SK-N-SH treated with all-trans-retinoic acid at 6 μM for 48 hours (cell line): ENCODE measurements around the gene UVSSA.
"Not testable (repeated sequence)": the region's sequence is repeated elsewhere in the genome, so short reads cannot be mapped to it uniquely, and the experiment has no call there.

Source experiments
- ATAC-seq: fragments of 200-7000 bp; cut with Tn5 transposase; 3 replicates; pipeline ENCODE4 v1.9.1; 2020; ENCODE audit warnings: mild to moderate bottlenecking, moderate library complexity
- BACH2 ChIP-seq: fragments of 250-450 bp; sonication (Bioruptor Pico); IDR thresholded peaks from 2 replicates; pipeline ENCODE4 v1.9.0; 2021; ENCODE audit warnings: mild to moderate bottlenecking, borderline replicate concordance
- CSDC2 ChIP-seq: fragments of 250-450 bp; sonication (Bioruptor Pico); IDR thresholded peaks from 2 replicates; pipeline ENCODE4 v1.5.0; 2020; ENCODE audit warnings: mild to moderate bottlenecking, moderate library complexity
- ESRRG ChIP-seq: fragments of 250-450 bp; sonication (Bioruptor Pico); IDR thresholded peaks from 2 replicates; pipeline ENCODE4 v1.6.1; 2021; ENCODE audit warnings: mild to moderate bottlenecking
- GLIS3 ChIP-seq: fragments of 250-450 bp; sonication (Bioruptor Pico); IDR thresholded peaks from 2 replicates; pipeline ENCODE4 v1.5.0; 2020; ENCODE audit warnings: mild to moderate bottlenecking, moderate library complexity
- ISL1 ChIP-seq: fragments of 250-450 bp; sonication (Bioruptor Pico); IDR thresholded peaks from 2 replicates; pipeline ENCODE4 v2.1.2; 2022; ENCODE audit warnings: mild to moderate bottlenecking, moderate library complexity
- OSR1 ChIP-seq: fragments of 250-450 bp; sonication (Bioruptor Pico); IDR thresholded peaks from 2 replicates; pipeline ENCODE4 v1.8.0; 2022; ENCODE audit warnings: moderate library complexity, mild to moderate bottlenecking, inconsistent platforms
- PPARA ChIP-seq: fragments of 250-450 bp; sonication (Bioruptor Pico); IDR thresholded peaks from 2 replicates; pipeline ENCODE4 v1.5.0; 2020; ENCODE audit warnings: mild to moderate bottlenecking, borderline replicate concordance
- RARB ChIP-seq: fragments of 250-450 bp; sonication (Bioruptor Pico); IDR thresholded peaks from 2 replicates; pipeline ENCODE4 v1.8.0; 2021; ENCODE audit warnings: mild to moderate bottlenecking, moderate library complexity
- SNAI2 ChIP-seq: fragments of 250-450 bp; sonication (Bioruptor Pico); IDR thresholded peaks from 2 replicates; pipeline ENCODE4 v1.5.0; 2020; ENCODE audit warnings: mild to moderate bottlenecking, moderate library complexity
- TCF4 ChIP-seq: fragments of 250-450 bp; sonication (Bioruptor Pico); IDR thresholded peaks from 2 replicates; pipeline ENCODE4 v1.8.0; 2021; ENCODE audit warnings: mild to moderate bottlenecking, moderate library complexity, borderline replicate concordance
- ZC3H10 ChIP-seq: fragments of 250-450 bp; sonication (Bioruptor Pico); IDR thresholded peaks from 2 replicates; pipeline ENCODE4 v1.5.1; 2021; ENCODE audit warnings: mild to moderate bottlenecking, moderate library complexity
- ZFP3 ChIP-seq: fragments of 250-450 bp; sonication (Bioruptor Pico); IDR thresholded peaks from 2 replicates; pipeline ENCODE4 v1.5.0; 2020; ENCODE audit warnings: mild to moderate bottlenecking, moderate library complexity
- ZNF70 ChIP-seq: fragments of 450-650 bp; formaldehyde crosslinking; IDR thresholded peaks from 2 replicates; pipeline ENCODE4 v1.5.0; 2020; ENCODE audit warnings: mild to moderate bottlenecking, moderate library complexity
- ZNF8 ChIP-seq: fragments of 450-650 bp; formaldehyde crosslinking; IDR thresholded peaks from 2 replicates; pipeline ENCODE4 v1.5.0; 2020; ENCODE audit warnings: mild to moderate bottlenecking, moderate library complexity
- TF ChIP-seq, protein P1 (sequence below): fragments of 250-450 bp; sonication (Bioruptor Pico); IDR thresholded peaks from 2 replicates; pipeline ENCODE4 v1.8.0; 2020; ENCODE audit warnings: mild to moderate bottlenecking, moderate library complexity, borderline replicate concordance
- TF ChIP-seq, protein P2 (sequence below): fragments of 250-450 bp; sonication (Bioruptor Pico); IDR thresholded peaks from 2 replicates; pipeline ENCODE4 v1.8.0; 2021; ENCODE audit warnings: low read depth, mild to moderate bottlenecking, moderate library complexity, borderline replicate concordance
- TF ChIP-seq, protein P3 (sequence below): fragments of 250-450 bp; sonication (Bioruptor Pico); IDR thresholded peaks from 2 replicates; pipeline ENCODE4 v1.5.1; 2020; ENCODE audit warnings: low read depth, mild to moderate bottlenecking, moderate library complexity
- TF ChIP-seq, protein P4 (sequence below): fragments of 250-450 bp; sonication (Bioruptor Pico); IDR thresholded peaks from 2 replicates; pipeline ENCODE4 v1.5.1; 2021; ENCODE audit warnings: mild to moderate bottlenecking, moderate library complexity
- TF ChIP-seq, protein P5 (sequence below): fragments of 250-450 bp; sonication (Bioruptor Pico); IDR thresholded peaks from 2 replicates; pipeline ENCODE4 v1.5.0; 2020; ENCODE audit warnings: mild to moderate bottlenecking, moderate library complexity

Gene UVSSA

DNA sequence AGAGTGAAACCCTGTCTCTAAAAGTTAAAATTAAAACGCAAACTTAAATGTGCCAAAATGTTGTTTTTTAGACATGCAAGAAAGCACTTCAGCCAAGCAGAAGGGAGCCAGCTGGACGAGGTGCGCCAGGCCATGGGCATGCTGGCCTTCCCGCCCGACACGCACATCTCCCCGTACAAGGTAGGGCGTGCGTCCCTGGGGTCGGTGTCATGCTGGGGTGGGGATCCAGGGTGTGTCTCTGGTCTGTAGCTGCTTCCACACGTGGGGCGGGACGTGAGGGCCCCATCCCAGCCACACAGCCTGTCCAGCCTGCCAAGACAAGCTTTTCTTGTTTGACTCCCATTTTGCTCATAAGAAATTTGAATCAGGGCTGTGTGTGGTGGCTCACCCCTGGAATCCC lies 14.3 kb upstream of the UVSSA start:
- TF ChIP-seq ESRRG (CRISPR knock-in tag) (no peak), PPARA (no peak), TCF4 (CRISPR knock-in tag) (no peak), OSR1 (CRISPR knock-in tag) (no peak), ZNF70 (no peak), ZC3H10 (CRISPR knock-in tag) (no peak), GLIS3 (CRISPR knock-in tag) (no peak)
- TF ChIP-seq, protein P1, sequence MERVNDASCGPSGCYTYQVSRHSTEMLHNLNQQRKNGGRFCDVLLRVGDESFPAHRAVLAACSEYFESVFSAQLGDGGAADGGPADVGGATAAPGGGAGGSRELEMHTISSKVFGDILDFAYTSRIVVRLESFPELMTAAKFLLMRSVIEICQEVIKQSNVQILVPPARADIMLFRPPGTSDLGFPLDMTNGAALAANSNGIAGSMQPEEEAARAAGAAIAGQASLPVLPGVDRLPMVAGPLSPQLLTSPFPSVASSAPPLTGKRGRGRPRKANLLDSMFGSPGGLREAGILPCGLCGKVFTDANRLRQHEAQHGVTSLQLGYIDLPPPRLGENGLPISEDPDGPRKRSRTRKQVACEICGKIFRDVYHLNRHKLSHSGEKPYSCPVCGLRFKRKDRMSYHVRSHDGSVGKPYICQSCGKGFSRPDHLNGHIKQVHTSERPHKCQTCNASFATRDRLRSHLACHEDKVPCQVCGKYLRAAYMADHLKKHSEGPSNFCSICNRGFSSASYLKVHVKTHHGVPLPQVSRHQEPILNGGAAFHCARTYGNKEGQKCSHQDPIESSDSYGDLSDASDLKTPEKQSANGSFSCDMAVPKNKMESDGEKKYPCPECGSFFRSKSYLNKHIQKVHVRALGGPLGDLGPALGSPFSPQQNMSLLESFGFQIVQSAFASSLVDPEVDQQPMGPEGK: no peak
- TF ChIP-seq, protein P2, sequence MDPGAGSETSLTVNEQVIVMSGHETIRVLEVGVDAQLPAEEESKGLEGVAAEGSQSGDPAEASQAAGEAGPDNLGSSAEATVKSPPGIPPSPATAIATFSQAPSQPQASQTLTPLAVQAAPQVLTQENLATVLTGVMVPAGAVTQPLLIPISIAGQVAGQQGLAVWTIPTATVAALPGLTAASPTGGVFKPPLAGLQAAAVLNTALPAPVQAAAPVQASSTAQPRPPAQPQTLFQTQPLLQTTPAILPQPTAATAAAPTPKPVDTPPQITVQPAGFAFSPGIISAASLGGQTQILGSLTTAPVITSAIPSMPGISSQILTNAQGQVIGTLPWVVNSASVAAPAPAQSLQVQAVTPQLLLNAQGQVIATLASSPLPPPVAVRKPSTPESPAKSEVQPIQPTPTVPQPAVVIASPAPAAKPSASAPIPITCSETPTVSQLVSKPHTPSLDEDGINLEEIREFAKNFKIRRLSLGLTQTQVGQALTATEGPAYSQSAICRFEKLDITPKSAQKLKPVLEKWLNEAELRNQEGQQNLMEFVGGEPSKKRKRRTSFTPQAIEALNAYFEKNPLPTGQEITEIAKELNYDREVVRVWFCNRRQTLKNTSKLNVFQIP (CRISPR knock-in tag): no peak
- ATAC-seq: no peak

DNA sequence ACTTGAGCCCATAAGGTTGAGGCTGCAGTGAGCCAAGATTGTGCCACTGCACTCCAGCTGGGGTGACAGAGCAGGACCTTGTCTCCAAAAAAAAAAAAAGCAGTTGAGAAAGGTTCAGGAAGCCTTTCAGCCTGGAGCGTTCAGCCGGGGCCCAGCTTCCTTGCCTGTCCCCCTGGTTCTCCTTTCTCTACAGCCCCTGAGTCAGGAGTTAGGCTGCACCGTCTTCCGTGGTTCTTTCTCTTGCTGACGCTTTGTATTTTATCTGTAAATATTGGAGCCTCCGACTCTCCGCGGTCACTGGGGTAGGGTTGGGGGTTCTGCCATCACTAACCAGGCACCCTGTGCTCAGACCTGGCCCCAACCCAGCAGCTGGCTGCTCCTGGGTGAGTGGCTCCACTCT lies 13.8 kb upstream of the UVSSA start:
- ATAC-seq: no peak
- TF ChIP-seq, protein P3, sequence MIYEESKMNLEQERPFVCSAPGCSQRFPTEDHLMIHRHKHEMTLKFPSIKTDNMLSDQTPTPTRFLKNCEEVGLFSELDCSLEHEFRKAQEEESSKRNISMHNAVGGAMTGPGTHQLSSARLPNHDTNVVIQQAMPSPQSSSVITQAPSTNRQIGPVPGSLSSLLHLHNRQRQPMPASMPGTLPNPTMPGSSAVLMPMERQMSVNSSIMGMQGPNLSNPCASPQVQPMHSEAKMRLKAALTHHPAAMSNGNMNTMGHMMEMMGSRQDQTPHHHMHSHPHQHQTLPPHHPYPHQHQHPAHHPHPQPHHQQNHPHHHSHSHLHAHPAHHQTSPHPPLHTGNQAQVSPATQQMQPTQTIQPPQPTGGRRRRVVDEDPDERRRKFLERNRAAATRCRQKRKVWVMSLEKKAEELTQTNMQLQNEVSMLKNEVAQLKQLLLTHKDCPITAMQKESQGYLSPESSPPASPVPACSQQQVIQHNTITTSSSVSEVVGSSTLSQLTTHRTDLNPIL (CRISPR knock-in tag): no peak
- TF ChIP-seq, protein P1: no peak
- no peak for TF ChIP-seq ZFP3 (CRISPR knock-in tag)
- TF ChIP-seq CSDC2 (CRISPR knock-in tag): no peak
- TF ChIP-seq, protein P4, sequence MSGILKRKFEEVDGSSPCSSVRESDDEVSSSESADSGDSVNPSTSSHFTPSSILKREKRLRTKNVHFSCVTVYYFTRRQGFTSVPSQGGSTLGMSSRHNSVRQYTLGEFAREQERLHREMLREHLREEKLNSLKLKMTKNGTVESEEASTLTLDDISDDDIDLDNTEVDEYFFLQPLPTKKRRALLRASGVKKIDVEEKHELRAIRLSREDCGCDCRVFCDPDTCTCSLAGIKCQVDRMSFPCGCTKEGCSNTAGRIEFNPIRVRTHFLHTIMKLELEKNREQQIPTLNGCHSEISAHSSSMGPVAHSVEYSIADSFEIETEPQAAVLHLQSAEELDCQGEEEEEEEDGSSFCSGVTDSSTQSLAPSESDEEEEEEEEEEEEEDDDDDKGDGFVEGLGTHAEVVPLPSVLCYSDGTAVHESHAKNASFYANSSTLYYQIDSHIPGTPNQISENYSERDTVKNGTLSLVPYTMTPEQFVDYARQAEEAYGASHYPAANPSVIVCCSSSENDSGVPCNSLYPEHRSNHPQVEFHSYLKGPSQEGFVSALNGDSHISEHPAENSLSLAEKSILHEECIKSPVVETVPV (CRISPR knock-in tag): no peak
- TF ChIP-seq OSR1 (CRISPR knock-in tag): no peak
- TF ChIP-seq, protein P2 (CRISPR knock-in tag): no peak
- TF ChIP-seq, protein P5, sequence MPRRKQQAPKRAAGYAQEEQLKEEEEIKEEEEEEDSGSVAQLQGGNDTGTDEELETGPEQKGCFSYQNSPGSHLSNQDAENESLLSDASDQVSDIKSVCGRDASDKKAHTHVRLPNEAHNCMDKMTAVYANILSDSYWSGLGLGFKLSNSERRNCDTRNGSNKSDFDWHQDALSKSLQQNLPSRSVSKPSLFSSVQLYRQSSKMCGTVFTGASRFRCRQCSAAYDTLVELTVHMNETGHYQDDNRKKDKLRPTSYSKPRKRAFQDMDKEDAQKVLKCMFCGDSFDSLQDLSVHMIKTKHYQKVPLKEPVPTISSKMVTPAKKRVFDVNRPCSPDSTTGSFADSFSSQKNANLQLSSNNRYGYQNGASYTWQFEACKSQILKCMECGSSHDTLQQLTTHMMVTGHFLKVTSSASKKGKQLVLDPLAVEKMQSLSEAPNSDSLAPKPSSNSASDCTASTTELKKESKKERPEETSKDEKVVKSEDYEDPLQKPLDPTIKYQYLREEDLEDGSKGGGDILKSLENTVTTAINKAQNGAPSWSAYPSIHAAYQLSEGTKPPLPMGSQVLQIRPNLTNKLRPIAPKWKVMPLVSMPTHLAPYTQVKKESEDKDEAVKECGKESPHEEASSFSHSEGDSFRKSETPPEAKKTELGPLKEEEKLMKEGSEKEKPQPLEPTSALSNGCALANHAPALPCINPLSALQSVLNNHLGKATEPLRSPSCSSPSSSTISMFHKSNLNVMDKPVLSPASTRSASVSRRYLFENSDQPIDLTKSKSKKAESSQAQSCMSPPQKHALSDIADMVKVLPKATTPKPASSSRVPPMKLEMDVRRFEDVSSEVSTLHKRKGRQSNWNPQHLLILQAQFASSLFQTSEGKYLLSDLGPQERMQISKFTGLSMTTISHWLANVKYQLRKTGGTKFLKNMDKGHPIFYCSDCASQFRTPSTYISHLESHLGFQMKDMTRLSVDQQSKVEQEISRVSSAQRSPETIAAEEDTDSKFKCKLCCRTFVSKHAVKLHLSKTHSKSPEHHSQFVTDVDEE (CRISPR knock-in tag): no peak
- TF ChIP-seq TCF4 (CRISPR knock-in tag): no peak
- TF ChIP-seq ISL1 (CRISPR knock-in tag): no peak
- TF ChIP-seq ZNF8 (CRISPR knock-in tag): no peak
- TF ChIP-seq RARB: no peak
- no peak for TF ChIP-seq BACH2 (CRISPR knock-in tag)
- no peak for TF ChIP-seq SNAI2 (CRISPR knock-in tag)
- TF ChIP-seq ESRRG (CRISPR knock-in tag): no peak

DNA sequence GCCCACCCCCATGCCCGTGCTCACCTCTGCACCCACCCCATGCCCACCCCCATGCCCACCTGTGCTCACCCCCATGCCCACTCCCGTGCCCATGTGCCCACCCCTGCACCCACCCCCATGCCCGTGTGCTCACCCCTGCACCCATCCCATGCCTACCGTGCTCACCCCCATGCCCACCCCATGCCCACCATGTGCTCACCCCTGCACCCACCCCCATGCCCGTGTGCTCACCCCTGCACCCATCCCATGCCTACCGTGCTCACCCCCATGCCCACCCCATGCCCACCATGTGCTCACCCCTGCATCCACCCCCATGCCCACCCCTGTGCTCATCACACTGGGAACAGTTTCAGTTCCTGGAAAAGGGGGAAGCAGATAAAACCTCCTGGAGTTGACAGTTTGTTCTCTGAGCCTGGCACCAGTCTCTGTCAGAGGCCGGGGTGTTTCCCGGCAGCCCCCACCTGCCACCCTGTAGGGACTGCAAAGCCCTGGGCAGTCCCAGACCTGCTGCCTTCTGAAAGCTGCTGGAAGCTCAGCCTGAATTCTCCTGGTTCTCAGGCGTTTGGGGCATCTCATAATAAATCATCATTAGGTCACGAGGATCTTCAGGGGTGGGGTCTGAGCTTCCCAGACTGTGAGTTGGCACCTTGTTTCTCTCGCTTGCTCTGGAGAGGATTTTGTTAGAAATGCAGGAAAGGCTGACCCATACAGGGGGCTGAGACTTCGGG lies 13.0 kb upstream of the UVSSA start:
- ATAC-seq: not testable (repeated sequence)
